Stimulated activated CD4-positive, alpha-beta T cell treated with anti-CD3 and anti-CD28 coated beads, Interleukin-15, amount 100 ng/mL, for 24 hours (primary cell): ENCODE measurements around the gene USP30.

Source experiments
- DNase-seq: peaks from one replicate; pipeline ENCODE4 v3.0.0-alpha.2; 2020

Gene USP30

DNA sequence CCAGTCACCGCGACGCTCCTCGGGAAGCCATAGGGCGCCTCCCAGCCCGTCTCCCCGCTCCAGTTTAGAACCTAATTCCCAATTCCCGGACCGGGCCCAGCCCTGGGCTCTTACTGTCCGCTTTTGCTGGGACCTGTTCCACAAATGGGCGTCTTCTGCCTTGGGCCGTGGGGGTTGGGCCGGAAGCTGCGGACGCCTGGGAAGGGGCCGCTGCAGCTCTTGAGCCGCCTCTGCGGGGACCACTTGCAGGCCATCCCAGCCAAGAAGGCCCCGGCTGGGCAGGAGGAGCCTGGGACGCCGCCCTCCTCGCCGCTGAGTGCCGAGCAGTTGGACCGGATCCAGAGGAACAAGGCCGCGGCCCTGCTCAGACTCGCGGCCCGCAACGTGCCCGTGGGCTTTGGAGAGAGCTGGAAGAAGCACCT, 45.8 kb downstream of the USP30 start:
- DNase-seq: no peak

DNA sequence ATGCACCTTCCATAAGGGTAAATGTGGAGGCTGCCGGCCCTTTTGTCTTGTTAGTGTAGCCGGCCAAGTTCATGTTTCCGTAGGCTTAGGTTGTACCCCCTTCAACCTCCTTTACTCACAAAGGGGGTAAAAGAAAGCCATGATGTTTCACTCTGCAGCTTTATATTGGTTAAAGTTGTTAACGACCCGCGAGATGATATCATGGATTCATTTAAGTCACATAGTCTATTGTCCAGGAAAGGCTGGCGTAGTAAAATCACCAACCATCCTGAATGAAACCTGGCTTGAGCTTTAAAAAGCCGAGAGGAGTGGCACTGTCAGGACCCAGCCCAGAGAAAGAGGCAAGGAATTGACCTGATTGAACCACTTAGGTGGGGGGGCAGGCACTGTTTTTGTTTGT, 46.3 kb downstream of the USP30 start:
- DNase-seq: no peak

DNA sequence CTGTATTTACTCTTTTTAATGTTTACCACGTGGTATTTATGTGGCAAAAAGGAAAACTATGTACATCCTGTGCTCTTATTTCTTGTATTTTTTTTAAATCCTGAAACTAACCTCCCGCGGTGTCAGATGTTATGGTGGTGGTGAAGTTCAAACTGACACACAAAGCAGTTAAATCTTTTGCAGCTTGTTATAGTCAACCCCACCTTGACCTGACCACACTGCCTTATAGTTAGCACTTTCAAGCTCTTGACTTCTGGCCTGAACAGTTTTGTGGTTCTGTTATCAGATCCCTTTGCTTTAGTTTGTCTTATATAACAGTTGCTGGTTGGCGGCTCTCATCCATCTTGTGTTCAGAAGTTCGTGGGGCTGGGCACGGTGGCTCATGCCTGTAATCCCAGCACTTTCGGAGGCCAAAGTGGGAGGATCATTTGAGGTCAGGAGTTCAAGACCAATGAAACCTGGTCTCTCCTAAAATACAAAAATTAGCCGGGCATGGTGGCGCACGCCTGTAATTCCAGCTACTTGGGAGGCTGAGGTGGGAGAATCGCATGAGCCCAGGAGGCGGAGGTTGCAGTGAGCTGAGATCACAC, 47.1 kb downstream of the USP30 start:
- no peak for DNase-seq

DNA sequence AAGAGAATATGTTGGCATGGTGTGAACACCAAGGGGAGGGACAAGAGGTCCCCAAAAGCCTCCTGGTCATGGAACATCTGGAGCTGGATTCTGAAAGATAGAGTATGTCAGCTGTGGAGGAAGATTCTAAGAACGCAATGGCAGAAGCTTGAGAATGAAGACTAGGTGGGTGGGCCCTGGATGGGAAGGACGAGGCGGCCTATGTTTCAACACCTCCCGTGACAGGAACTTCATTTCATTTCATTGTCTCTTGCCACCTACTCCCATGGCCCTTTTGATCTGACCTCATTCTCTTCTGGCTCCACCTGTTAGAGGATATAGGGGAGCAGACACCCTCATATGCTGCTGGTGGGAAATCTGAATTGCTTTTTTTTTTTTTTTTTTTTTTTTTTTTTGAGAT, 48.4 kb downstream of the USP30 start:
- DNase-seq: no peak

DNA sequence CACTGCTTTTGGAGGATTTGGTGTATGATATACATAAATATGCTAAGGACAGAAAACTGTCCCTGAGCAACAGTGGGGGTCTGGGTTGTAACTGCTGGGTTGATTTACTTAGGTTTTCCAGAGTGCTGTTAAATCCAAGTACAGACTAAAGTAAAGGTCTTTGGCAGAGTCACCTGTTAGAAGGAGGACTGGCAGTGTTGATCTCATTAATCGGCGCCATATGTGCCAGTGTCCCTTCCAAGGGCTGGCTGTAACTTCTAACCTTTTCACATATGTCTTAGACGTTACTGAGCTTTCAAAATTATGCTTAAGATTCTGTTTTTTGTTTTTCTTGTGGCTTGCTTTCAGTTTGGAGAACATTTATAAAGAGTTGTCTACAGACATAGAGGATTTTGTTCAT, 50.1 kb downstream of the USP30 start:
- no peak for DNase-seq

DNA sequence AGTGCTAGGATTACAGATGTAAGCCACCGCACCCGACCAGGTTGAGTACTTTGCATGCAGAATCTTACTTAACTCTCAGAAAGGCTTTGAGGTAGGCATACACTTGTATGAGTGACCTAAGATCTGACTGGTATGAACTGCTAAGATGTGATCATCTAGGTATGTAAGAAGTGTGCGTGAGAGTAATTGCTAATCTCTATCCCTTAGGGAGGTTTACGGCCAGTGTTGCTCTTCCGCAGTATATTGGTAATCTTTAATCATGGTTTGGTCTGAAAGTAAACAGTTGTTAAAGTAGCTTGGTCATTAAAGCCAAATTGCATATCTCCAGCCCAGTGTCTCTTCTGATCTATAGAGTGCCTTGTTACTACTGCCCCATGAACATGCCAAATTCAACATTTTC, 52.8 kb downstream of the USP30 start:
- no peak for DNase-seq

DNA sequence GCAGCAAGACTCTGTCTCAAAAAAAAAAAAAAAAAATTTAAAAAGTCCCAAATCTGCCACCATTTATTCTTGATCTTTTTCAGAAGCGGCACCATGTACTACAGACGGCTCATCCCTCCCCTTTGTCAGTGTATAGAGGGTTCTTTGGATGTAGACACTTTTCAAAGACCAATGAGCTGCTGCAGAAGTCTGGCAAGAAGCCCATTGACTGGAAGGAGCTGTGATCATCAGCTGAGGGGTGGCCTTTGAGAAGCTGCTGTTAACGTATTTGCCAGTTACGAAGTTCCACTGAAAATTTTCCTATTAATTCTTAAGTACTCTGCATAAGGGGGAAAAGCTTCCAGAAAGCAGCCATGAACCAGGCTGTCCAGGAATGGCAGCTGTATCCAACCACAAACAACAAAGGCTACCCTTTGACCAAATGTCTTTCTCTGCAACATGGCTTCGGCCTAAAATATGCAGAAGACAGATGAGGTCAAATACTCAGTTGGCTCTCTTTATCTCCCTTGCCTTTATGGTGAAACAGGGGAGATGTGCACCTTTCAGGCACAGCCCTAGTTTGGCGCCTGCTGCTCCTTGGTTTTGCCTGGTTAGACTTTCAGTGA, 57.5 kb downstream of the USP30 start:
- DNase-seq: no peak

DNA sequence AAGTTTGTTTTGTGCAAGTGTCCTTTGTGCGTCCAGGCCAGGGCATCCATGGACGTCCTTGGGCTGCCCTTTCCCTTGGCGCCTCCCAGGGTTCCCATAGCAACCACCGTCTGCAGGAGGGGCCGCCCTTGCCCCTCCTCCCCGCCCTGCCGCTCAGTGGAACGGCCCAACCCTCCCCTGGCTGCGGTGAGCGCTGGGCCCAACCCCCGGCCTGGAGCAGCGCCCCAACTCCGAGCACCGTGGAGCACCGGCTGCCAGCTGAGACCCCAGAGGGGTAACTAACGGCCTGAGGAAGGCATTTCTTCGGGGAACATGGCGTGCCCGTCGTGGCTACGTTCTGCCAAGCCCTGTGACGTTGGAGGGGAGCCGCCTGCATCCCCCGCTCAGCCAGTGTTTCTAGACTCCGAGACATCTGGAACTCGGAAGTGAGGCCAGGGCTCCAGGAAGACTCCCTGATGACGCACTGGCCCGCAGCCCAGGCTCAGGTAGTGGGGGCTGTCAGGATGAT, 58.7 kb downstream of the USP30 start:
- DNase-seq: peak; percentile 72

DNA sequence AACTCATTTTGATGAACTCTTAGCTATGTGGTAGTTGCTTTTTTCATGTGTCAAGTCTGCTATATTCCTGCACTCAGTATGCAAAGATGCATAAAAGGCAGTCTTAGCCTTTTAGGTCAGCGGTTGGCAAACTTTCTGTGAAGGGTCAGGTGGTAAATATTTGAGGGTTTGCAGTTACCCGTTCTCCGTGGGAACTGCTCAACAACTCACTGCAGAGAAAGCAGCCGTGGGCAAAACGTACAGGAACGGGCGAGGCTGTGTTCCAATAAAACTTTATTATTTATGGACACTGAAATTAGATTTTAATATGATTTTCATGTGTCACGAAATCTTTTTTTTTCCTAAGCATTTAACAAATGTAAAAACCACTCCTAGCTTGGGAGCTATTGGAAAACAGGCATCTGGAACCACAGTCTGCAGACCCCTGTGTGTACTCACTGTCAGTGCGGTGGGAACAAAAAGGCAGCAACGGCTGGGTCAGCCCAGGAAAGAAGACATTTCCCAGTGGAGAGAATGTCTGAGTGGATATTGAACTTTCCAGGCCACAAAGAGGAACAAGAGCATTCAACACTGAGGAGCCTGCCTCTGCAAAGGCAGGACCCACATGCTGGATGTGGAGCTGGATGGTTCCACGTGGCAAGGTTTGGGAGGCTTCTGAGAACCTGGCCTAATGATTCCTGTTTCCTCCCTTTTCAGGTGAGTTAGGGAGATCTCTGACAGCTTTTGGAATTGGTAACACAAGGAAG, 60.5 kb downstream of the USP30 start:
- DNase-seq: no peak

DNA sequence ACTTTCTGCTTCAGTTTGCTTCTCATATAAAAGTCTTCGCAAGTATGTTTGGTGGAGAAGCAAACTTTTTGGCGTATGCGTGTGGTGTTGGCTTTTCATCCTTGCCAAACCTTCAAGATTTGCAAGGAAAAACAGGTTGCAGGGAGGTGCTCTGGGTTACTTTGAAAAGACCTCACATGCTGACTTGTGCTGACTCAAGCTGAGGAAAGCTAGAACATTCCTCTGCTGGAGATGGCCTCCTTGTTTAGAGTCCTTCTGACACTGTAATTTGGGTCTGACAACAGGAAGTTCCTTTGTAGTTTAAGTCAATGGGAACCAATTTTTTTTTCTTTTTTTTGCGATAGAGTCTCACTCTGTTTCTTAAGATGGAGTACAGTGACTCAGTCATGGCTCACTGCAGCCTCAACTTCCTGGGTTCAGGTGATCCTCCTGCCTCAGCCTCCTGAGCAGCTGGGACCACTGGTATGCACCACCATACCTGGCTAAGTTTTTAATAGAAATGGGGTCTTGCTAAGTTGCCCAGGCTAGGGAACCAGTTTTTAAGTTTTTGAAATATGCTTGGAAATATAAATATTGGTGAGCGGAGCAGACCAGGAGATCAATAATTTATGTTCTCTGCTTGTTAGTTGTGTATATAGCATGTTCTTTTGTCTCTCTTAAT, 61.4 kb downstream of the USP30 start:
- DNase-seq: no peak

DNA sequence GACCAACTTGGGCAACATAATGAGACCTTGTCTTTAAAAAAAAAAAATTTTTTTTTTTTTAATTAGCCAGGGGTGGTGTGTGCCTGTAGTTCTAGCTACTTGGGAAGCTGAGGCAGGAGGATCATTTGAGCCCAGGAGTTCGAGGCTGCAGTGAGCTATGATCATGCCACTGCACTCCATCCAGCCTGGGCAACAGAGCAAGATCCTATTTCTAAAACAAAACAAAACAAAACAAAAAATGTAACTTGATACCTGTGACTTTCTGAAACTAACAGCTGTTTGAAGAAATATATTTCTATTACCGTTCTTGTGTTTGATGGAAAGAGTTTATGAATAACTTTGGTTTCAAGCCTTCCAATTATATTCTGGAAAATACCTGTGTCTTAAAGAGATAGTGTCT, 62.3 kb downstream of the USP30 start:
- no peak for DNase-seq

DNA sequence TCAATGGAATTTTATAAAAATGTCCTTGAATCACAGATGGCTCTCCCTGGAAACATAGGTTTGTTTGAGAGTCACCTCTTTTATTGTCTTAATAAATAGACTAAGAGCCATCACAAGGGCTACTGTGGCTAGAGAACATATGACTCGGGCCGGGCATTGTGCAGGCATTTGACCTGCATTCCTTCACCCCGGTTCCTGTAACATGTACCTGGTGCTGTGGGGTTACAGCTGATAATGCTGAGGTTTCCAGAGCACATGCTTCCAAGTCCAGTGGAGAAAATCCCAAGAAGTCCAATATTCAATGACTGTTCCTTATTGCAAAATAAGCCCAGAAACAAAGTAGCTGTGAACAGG, 63.0 kb downstream of the USP30 start:
- DNase-seq: no peak

DNA sequence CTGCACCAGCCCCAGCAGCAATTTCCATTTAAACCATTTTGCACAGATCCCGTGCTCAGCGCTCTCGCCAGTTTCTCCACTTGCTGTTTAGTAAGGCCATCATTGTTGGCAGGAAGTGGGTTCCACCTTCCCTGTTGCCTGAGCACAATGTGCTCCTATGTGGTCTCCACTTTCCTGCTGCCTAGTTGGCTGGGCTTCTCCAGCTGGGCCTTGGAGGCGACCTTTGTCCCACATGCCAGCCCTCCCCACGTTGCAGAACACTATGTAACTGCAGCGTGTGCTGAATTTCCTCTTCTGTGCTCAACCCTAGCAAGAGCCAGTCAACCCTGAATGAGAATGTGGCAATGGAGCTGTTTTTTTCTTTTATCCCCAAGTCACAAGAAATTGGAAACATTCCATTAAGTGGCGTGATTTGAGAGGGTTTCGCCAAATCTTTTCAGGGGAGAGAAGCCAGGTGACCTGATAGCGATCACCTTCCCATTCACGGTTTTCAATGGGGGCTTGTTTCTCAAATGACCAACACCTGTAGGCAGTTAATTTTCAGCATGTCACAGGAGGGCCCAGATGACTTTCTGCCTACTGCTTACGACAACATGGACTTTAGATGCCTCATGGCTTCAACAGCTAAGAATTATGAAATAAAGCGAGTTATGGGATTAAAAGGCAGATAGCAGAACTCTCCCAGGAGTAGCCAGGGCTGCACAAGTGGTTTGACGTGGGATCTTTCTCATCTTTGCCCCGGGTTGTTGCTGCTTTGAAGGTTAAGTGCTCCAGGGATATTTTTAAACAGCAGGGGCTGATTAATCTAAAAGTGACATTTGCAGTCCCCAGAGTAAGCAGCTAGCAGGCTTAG, 63.6 kb downstream of the USP30 start, which contains the start of gene ACACB:
ACACB (plus strand) TSS at position 830 of the 853 bp plus-strand sequence. CDS start 22,819 bp downstream, outside the sequence.
- no peak for DNase-seq

DNA sequence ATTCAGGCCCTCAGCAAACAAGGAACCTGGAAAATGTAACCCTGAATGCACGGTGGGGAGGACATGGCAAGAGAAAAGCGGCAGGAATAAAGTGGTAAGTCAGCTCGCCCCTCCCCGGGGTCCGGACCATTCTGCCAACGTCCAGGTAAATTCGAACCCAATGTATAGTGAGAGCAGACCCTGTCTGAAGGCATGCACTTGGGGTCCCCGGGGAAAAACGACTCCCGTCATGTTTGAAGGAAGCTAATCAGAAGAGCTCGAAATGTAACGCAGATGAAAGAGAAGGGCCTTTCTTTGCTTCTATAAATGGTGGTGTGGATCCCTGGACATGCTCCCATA, 64.2 kb downstream of the USP30 start:
- no peak for DNase-seq

DNA sequence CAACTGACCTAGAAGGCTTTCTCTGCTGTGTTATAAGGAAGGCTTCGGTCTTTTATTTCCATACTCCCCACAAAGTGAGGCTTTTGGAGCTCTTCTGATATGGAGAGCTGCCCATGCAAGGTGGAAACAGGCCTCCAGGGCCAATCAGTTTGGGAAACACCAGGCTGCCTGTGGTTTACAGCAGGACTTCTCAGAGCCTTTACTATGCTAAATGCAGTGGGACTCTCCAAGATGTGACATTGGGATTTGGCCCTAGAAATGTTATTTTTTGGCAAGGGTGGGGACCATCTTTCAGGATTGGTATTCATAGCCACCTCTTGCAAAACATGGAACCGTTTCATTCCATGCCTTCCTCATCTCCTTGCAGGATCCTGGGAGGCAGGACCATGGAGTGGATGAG, 67.7 kb downstream of the USP30 start:
- no peak for DNase-seq

DNA sequence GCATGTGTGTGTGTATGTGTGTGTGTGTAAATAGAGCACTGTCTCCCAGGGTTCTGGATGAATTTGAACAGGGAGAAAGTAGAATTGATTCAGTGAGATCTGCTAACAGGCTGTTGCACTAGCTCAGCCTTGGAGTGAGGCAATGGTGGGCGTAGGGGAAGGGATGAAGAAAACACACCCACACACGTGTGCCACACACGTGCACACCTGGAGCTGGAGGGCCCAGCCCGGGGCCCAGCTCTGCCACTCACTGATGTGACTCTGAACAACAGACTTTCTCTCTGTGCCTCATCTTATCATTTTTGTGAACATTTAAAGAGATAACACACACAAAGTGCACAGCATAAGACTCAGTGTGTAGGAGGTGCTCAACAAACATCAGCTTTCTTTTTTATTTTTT, 68.2 kb downstream of the USP30 start:
- DNase-seq: no peak

DNA sequence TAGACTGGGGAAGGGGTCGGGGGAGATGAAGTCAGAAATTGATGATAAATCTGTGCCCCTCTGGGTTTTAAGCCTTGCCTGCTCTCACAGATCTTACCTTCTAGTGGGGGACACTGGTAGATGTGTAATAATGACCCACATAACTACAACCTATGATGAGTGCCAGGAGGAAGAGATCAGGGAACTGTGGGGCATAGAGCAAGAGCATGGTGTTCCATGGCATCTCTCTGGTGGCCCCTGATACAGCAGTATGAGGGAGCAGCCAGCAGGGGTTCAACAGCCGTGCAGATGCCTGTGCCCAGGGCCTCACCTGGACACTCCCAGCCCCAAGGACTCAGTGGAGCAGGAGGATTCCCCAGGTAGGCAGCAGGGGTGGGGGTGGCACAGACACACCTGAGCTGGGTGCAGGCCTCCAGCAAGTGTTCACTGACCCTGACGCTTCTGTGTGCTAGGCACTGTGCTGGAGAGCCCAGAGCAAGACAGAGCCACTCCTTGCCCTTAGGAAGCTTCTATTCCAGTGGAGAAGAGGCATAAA, 69.0 kb downstream of the USP30 start:
- no peak for DNase-seq

DNA sequence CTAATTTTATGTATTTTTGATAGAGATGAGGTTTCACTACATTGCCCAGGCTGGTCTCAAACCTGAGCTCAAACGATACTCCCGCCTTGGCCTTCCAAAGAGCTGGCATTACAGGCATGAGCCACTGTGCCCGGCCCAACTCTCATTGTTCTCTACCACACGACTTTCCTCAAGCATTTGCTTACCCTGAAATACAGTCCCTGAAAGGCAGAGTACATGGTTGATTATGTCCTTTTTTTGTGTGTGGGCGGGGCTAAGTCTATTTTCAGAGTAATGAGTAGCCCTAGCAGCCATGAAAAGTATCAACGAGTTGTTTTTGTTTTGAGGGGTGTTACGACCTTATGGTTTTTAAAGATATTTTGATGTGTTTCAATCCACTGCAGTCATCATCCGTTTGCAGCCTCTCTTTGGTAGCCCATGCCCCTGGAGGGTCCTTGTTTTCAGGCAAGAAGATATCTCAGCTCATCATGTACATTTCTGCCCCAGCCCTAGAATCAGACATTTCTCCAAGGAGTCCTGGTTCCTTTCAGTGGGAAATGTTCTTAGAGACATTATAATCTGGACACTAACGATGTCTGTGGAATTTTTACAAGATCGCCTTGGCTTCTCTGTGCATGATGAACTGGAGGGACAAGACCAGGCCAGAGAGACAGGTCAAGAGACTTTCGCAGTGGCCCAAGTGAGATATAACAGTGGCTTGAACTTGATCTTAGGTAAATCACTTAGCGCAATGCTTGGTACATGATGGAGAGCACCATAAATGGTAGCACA, 72.7 kb downstream of the USP30 start:
- no peak for DNase-seq

DNA sequence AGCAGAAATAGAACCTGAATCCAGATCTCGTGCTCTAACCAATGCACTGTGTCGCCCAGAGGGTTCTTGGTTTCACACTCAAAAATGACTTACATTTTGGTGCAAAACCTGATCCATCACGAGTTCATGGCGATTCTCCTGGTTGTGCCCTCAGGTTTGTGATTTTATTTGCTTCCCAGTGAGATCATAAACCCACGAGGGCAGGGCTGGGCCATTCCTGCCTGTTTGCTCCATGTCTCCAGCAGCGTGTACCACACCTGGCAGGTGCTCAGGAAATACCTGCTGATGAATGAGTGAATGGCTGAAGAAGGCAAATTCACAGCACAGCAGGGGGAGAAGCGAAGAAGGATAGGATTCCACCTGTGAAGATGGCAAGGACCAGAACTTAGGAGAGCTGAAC, 73.4 kb downstream of the USP30 start:
- DNase-seq: no peak

DNA sequence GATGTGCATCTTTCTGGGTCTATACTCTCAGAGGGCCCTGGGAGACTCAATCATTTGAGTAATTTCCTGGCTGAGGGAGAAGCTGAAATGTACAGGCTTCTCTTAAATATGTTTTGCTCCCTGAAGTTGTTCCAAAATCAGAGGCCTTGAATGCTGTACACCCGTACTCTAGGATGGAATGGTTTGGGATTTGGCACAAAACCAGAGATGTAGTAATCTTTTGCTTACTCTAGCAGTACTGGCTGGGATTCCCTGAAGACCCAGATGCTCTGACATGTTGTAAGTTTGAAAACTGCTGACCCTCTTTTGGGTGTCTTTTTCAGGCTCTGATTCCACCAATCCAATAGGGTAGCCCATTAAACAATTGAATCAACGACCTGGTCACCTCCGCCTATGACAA, 74.4 kb downstream of the USP30 start:
- DNase-seq: no peak

DNA sequence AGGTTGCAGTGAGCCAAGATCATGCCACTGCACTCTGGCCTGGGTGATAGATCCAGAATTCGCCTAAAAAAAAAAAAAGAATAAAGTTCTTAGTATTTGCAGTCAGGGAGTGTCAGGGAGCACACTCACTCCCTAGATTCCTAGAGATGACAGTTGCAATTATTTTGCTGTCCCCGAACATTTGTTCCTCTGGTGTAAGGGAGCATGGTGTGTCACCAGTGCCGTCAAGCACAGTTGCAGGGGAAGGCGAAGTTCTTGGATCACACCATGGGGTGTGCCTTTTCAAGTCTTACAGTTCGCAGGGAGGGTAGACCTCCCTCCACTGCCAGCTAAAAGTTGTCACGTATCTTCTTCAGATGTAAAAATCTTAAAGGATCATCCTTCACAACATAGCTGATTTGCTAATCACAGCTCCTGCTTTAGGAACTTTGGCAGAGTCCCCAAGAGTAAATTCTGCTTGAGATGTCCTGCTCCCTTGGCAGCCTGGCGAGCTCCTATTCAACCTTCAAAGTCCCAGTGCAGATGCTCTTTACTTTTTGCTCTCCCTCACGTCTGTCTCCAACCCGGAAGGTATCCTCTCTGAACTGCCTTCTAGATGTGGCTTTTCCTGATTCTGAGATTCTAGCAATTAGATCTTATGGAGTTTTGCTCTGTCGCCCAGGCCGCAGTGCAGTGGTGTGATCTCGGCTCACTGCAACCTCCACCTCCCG, 75.3 kb downstream of the USP30 start:
- no peak for DNase-seq
